ENCODE data around the gene PGAP2. TPM values are rescaled to one million over a fixed set of nuclear protein-coding genes. Genes with fewer than 3 reads are reported as not detected.

Gene PGAP2
- total and polyA plus RNA-seq, 2 experiments from 2014 or later, result 39.3 to 43.2 TPM

DNA sequence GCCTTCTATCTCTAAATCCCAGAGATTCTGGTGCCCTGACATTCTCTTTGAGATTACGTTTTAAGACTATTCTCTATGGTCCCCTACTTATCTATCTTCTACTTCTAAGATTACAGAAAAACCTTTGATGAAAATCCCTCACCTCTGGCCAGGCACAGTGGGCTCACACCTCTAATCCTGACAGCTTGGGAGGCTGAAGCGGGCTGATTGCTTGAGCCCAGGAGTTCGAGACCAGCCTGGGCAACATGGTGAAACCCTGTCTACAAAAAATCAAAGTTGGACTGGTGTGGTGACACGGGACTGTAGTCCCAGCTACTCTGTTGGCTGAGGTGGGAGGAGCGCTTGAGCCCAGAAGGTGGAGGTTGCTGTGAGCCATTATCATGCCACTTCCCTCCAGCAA is 25.4 kb upstream of the PGAP2 start:
- Mint-ChIP-seq H3K4me3 (no peak overlapping the region), H3K4me1 (peaks cover 7% of the 10 kb centered on the region; the same call in 2 of the 3 replicates), H3K9me3 (no peaks in the 10 kb centered on the region), H3K36me3 (ENCODE audit: low read depth) (peaks cover 37% of the 10 kb centered on the region), H3K27ac (no peak overlapping the region), H3K27me3 (ENCODE audit: insufficient read depth, low read depth, poor library complexity) (peaks cover 4% of the 10 kb centered on the region)
- no peak overlapping the region for H3K4me3 ChIP-seq
- H2AFZ ChIP-seq, result no peak overlapping the region
- H4K20me1 ChIP-seq (replicated peaks; ENCODE audit: insufficient read depth), result peaks cover 50% of the 10 kb centered on the region
- no peak overlapping the region for H3K4me2 ChIP-seq
- H3K36me3 ChIP-seq (ENCODE audit: insufficient read depth), result peaks cover 30% of the 10 kb centered on the region; the same call in 1 of the 2 replicates
- peaks cover 3% of the 10 kb centered on the region; the same call in 1 of the 2 replicates for H3F3A ChIP-seq (replicated peaks; ENCODE audit: low read depth)
- H3K4me1 ChIP-seq (ENCODE audit: insufficient read depth), result no peaks in the 10 kb centered on the region; the same call in 1 of the 2 replicates
- ATAC-seq (peak; percentile 48; the same call in 1 of the 3 replicates), DNase-seq (ENCODE audit: low spot score) (no peak)
- TF ChIP-seq ZNF331 (CRISPR knock-in tag; IDR thresholded peaks at IDR 0.05; ENCODE audit: low read depth) (no peak), CREB1 (CRISPR knock-in tag; IDR thresholded peaks at IDR 0.05; ENCODE audit: low read depth) (no peak), EZH2 (IDR thresholded peaks at IDR 0.05; ENCODE audit: low read depth, unreplicated experiment) (no peak), ZNF114 (CRISPR knock-in tag; IDR thresholded peaks at IDR 0.05) (no peak), NANOG (IDR thresholded peaks at IDR 0.05; ENCODE audit: borderline replicate concordance) (no peak), STAT1 (IDR thresholded peaks at IDR 0.05; ENCODE audit: unreplicated experiment) (no peak), EZH2phosphoT487 (IDR thresholded peaks at IDR 0.05; ENCODE audit: unreplicated experiment) (no peak), JUNB (IDR thresholded peaks at IDR 0.05; ENCODE audit: unreplicated experiment) (no peak), POLR2AphosphoS5 (IDR thresholded peaks at IDR 0.05; ENCODE audit: low read depth) (no peak)
- TF ChIP-seq, protein P1, sequence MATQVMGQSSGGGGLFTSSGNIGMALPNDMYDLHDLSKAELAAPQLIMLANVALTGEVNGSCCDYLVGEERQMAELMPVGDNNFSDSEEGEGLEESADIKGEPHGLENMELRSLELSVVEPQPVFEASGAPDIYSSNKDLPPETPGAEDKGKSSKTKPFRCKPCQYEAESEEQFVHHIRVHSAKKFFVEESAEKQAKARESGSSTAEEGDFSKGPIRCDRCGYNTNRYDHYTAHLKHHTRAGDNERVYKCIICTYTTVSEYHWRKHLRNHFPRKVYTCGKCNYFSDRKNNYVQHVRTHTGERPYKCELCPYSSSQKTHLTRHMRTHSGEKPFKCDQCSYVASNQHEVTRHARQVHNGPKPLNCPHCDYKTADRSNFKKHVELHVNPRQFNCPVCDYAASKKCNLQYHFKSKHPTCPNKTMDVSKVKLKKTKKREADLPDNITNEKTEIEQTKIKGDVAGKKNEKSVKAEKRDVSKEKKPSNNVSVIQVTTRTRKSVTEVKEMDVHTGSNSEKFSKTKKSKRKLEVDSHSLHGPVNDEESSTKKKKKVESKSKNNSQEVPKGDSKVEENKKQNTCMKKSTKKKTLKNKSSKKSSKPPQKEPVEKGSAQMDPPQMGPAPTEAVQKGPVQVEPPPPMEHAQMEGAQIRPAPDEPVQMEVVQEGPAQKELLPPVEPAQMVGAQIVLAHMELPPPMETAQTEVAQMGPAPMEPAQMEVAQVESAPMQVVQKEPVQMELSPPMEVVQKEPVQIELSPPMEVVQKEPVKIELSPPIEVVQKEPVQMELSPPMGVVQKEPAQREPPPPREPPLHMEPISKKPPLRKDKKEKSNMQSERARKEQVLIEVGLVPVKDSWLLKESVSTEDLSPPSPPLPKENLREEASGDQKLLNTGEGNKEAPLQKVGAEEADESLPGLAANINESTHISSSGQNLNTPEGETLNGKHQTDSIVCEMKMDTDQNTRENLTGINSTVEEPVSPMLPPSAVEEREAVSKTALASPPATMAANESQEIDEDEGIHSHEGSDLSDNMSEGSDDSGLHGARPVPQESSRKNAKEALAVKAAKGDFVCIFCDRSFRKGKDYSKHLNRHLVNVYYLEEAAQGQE (IDR thresholded peaks at IDR 0.05; ENCODE audit: unreplicated experiment), result no peak
- TF ChIP-seq, protein P2, sequence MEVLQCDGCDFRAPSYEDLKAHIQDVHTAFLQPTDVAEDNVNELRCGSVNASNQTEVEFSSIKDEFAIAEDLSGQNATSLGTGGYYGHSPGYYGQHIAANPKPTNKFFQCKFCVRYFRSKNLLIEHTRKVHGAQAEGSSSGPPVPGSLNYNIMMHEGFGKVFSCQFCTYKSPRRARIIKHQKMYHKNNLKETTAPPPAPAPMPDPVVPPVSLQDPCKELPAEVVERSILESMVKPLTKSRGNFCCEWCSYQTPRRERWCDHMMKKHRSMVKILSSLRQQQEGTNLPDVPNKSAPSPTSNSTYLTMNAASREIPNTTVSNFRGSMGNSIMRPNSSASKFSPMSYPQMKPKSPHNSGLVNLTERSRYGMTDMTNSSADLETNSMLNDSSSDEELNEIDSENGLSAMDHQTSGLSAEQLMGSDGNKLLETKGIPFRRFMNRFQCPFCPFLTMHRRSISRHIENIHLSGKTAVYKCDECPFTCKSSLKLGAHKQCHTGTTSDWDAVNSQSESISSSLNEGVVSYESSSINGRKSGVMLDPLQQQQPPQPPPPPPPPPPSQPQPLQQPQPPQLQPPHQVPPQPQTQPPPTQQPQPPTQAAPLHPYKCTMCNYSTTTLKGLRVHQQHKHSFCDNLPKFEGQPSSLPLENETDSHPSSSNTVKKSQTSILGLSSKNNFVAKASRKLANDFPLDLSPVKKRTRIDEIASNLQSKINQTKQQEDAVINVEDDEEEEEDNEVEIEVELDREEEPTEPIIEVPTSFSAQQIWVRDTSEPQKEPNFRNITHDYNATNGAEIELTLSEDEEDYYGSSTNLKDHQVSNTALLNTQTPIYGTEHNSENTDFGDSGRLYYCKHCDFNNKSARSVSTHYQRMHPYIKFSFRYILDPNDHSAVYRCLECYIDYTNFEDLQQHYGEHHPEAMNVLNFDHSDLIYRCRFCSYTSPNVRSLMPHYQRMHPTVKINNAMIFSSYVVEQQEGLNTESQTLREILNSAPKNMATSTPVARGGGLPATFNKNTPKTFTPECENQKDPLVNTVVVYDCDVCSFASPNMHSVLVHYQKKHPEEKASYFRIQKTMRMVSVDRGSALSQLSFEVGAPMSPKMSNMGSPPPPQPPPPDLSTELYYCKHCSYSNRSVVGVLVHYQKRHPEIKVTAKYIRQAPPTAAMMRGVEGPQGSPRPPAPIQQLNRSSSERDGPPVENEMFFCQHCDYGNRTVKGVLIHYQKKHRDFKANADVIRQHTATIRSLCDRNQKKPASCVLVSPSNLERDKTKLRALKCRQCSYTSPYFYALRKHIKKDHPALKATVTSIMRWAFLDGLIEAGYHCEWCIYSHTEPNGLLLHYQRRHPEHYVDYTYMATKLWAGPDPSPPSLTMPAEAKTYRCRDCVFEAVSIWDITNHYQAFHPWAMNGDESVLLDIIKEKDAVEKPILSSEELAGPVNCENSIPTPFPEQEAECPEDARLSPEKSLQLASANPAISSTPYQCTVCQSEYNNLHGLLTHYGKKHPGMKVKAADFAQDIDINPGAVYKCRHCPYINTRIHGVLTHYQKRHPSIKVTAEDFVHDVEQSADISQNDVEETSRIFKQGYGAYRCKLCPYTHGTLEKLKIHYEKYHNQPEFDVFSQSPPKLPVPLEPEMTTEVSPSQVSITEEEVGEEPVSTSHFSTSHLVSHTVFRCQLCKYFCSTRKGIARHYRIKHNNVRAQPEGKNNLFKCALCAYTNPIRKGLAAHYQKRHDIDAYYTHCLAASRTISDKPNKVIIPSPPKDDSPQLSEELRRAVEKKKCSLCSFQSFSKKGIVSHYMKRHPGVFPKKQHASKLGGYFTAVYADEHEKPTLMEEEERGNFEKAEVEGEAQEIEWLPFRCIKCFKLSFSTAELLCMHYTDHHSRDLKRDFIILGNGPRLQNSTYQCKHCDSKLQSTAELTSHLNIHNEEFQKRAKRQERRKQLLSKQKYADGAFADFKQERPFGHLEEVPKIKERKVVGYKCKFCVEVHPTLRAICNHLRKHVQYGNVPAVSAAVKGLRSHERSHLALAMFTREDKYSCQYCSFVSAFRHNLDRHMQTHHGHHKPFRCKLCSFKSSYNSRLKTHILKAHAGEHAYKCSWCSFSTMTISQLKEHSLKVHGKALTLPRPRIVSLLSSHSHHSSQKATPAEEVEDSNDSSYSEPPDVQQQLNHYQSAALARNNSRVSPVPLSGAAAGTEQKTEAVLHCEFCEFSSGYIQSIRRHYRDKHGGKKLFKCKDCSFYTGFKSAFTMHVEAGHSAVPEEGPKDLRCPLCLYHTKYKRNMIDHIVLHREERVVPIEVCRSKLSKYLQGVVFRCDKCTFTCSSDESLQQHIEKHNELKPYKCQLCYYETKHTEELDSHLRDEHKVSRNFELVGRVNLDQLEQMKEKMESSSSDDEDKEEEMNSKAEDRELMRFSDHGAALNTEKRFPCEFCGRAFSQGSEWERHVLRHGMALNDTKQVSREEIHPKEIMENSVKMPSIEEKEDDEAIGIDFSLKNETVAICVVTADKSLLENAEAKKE (CRISPR knock-in tag; IDR thresholded peaks at IDR 0.05), result no peak
- TF ChIP-seq, protein P3, sequence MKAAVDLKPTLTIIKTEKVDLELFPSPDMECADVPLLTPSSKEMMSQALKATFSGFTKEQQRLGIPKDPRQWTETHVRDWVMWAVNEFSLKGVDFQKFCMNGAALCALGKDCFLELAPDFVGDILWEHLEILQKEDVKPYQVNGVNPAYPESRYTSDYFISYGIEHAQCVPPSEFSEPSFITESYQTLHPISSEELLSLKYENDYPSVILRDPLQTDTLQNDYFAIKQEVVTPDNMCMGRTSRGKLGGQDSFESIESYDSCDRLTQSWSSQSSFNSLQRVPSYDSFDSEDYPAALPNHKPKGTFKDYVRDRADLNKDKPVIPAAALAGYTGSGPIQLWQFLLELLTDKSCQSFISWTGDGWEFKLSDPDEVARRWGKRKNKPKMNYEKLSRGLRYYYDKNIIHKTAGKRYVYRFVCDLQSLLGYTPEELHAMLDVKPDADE (IDR thresholded peaks at IDR 0.05), result no peak
- TF ChIP-seq, protein P4, sequence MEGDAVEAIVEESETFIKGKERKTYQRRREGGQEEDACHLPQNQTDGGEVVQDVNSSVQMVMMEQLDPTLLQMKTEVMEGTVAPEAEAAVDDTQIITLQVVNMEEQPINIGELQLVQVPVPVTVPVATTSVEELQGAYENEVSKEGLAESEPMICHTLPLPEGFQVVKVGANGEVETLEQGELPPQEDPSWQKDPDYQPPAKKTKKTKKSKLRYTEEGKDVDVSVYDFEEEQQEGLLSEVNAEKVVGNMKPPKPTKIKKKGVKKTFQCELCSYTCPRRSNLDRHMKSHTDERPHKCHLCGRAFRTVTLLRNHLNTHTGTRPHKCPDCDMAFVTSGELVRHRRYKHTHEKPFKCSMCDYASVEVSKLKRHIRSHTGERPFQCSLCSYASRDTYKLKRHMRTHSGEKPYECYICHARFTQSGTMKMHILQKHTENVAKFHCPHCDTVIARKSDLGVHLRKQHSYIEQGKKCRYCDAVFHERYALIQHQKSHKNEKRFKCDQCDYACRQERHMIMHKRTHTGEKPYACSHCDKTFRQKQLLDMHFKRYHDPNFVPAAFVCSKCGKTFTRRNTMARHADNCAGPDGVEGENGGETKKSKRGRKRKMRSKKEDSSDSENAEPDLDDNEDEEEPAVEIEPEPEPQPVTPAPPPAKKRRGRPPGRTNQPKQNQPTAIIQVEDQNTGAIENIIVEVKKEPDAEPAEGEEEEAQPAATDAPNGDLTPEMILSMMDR (conservative IDR thresholded peaks at IDR 0.05; ENCODE audit: low read depth in 2 of 2), result no peak
- H3K27ac ChIP-seq (ENCODE audit: low read depth), result peak overlapping the region; percentile 42; the same call in 1 of the 2 replicates
- H3K27me3 ChIP-seq (ENCODE audit: insufficient read depth), result no peaks in the 10 kb centered on the region
- H3K79me2 ChIP-seq (replicated peaks; ENCODE audit: insufficient read depth), result peaks cover 86% of the 10 kb centered on the region
- H3K9me2 ChIP-seq (ENCODE audit: insufficient read depth), result no peaks in the 10 kb centered on the region
